SK-N-SH (cell line): Measurements from ENCODE around the gene DENND1A. TPM values are rescaled to one million over a fixed set of nuclear protein-coding genes. Genes with fewer than 3 reads are reported as not detected.

Source experiments
- CTCF ChIA-PET: fragments of 300-600, 350-600 bp; formaldehyde crosslinking; extraction: SDS; loops from one replicate; lab custom pipeline; 2021; lab: Yijun Ruan, JAX
- POLR2A ChIA-PET: fragments of 350-600 bp; sonication (Branson Sonifier 250); formaldehyde crosslinking; extraction: SDS; loops from one replicate; lab custom pipeline; 2020; ENCODE audit warnings: antibody characterized with exemption, inconsistent platforms; lab: Yijun Ruan, JAX
- DNase-seq: peaks from one replicate; pipeline ENCODE4 v3.0.0; 2012
- H2AFZ ChIP-seq: fragments of 200-600 bp; sonication (generic); 2 replicates; pipeline ENCODE4 v1.8.1; 2016; ENCODE audit warnings: antibody characterized with exemption, mild to moderate bottlenecking, low read depth
- H3F3A ChIP-seq: fragments of 200-600 bp; sonication (generic); replicated peaks from 2 replicates; pipeline ENCODE3; 2016; ENCODE audit warnings: antibody characterized with exemption, mild to moderate bottlenecking; ENCODE audit not compliant: insufficient read depth
- H3K27ac ChIP-seq, 2 experiments: fragments of 200-500 bp in 1 of 2; fragments of 200-600 bp in 1 of 2; sonication (Bioruptor generic) in 1 of 2; sonication (generic), shearing (Covaris generic) in 1 of 2; 2 replicates each; pipeline versions ENCODE4 v1.5.1 to v1.6.1; 2014 to 2016; ENCODE audit warnings: low read depth in 2 of 2, inconsistent platforms in 1 of 2, low read length in 1 of 2, mild to moderate bottlenecking in 1 of 2, mixed read lengths in 1 of 2
- H3K27me3 ChIP-seq: fragments of 200-600 bp; sonication (generic), shearing (Covaris generic); 2 replicates; pipeline ENCODE4 v1.6.1; 2016; ENCODE audit warnings: mixed run types; ENCODE audit not compliant: insufficient read depth
- H3K36me3 ChIP-seq, 2 experiments: fragments of 200-500 bp in 1 of 2; fragments of 200-600 bp in 1 of 2; sonication (Bioruptor generic) in 1 of 2; sonication (generic) in 1 of 2; replicated peaks in 1 of 2; 2 replicates each; pipeline versions ENCODE3 to v1.5.1; 2014 to 2016; ENCODE audit warnings: low read length in 1 of 2, mild to moderate bottlenecking in 1 of 2; ENCODE audit not compliant: insufficient read depth in 2 of 2, control insufficient read depth in 1 of 2
- H3K4me1 ChIP-seq, 2 experiments: fragments of 200-500 bp in 1 of 2; fragments of 200-600 bp in 1 of 2; sonication (Bioruptor generic) in 1 of 2; sonication (generic), shearing (Covaris generic) in 1 of 2; 2 replicates each; pipeline versions ENCODE4 v1.5.1 to v1.6.1; 2014 to 2016; ENCODE audit warnings: low read depth in 1 of 2, low read length in 1 of 2, mixed run types in 1 of 2; ENCODE audit not compliant: insufficient read depth in 2 of 2, control insufficient read depth in 1 of 2
- H3K4me2 ChIP-seq: fragments of 200-600 bp; sonication (generic), shearing (Covaris generic); 2 replicates; pipeline ENCODE4 v1.6.1; 2017; ENCODE audit warnings: mixed run types
- H3K4me3 ChIP-seq, 2 experiments: fragments of 200-500 bp in 1 of 2; fragments of 200-600 bp in 1 of 2; sonication (Bioruptor generic) in 1 of 2; sonication (generic), shearing (Covaris generic) in 1 of 2; 2 replicates each; pipeline versions ENCODE4 v1.5.1 to v1.8.1; 2014 to 2016; ENCODE audit warnings: low read depth in 2 of 2, inconsistent platforms in 1 of 2, low read length in 1 of 2, mild to moderate bottlenecking in 1 of 2, mixed read lengths in 1 of 2, moderate library complexity in 1 of 2
- H3K79me2 ChIP-seq: fragments of 200-600 bp; sonication (generic); 2 replicates; pipeline ENCODE4 v1.8.1; 2017; ENCODE audit warnings: mild to moderate bottlenecking; ENCODE audit not compliant: insufficient read depth
- H3K9ac ChIP-seq: fragments of 200-600 bp; sonication (generic); 2 replicates; pipeline ENCODE4 v1.6.1; 2017; ENCODE audit warnings: mixed run types
- H3K9me2 ChIP-seq: fragments of 200-600 bp; sonication (generic); 2 replicates; pipeline ENCODE4 v1.6.1; 2017; ENCODE audit warnings: mixed run types
- H3K9me3 ChIP-seq: fragments of 200-600 bp; sonication (generic); 2 replicates; pipeline ENCODE4 v1.6.1; 2017; ENCODE audit warnings: mixed run types, mild to moderate bottlenecking, moderate library complexity
- H4K20me1 ChIP-seq: fragments of 200-600 bp; sonication (generic); 2 replicates; pipeline ENCODE4 v1.6.1; 2017; ENCODE audit warnings: mild to moderate bottlenecking, mixed run types; ENCODE audit not compliant: insufficient read depth
- CHD2 ChIP-seq: fragments of 150-350 bp; IDR thresholded peaks from 2 replicates; pipeline ENCODE4 v1.6.1; 2018; ENCODE audit warnings: low read length; ENCODE audit not compliant: partially characterized antibody
- FOXJ3 ChIP-seq: sonication (generic); formaldehyde crosslinking; IDR thresholded peaks from 2 replicates; pipeline ENCODE4 v1.5.1; 2020; ENCODE audit warnings: mild to moderate bottlenecking, missing genetic modification reagents
- GABPA ChIP-seq: IDR thresholded peaks from 2 replicates; pipeline ENCODE4 v1.4.0; 2012; ENCODE audit warnings: low read depth, mild to moderate bottlenecking
- GATA2 ChIP-seq: sonication (generic); formaldehyde crosslinking; IDR thresholded peaks from 2 replicates; pipeline ENCODE4 v1.5.0; 2020; ENCODE audit warnings: mild to moderate bottlenecking, missing genetic modification reagents
- JUND ChIP-seq: IDR thresholded peaks from 2 replicates; pipeline ENCODE4 v1.4.0; 2012
- MXI1 ChIP-seq: IDR thresholded peaks from 2 replicates; pipeline ENCODE4 v1.6.1; 2012; ENCODE audit warnings: mild to moderate bottlenecking, low read depth, low read length, improper control_type of control experiment
- NRF1 ChIP-seq: IDR thresholded peaks from 2 replicates; pipeline ENCODE4 v1.6.1; 2012; ENCODE audit warnings: low read depth, mild to moderate bottlenecking, low read length
- PBX3 ChIP-seq: IDR thresholded peaks from 2 replicates; pipeline ENCODE4; 2012
- RFX5 ChIP-seq: IDR thresholded peaks from 2 replicates; pipeline ENCODE4 v1.6.1; 2012; ENCODE audit warnings: mild to moderate bottlenecking, improper control_type of control experiment, low read length
- RXRA ChIP-seq: IDR thresholded peaks from 2 replicates; pipeline ENCODE4 v1.4.0; 2012; ENCODE audit warnings: low read depth, mild to moderate bottlenecking, borderline replicate concordance
- TEAD4 ChIP-seq: IDR thresholded peaks from 2 replicates; pipeline ENCODE4 v1.4.0; 2012; ENCODE audit warnings: mild to moderate bottlenecking, borderline replicate concordance; ENCODE audit not compliant: insufficient read depth
- USF1 ChIP-seq: IDR thresholded peaks from 2 replicates; pipeline ENCODE4 v1.4.0; 2012; ENCODE audit warnings: low read depth, borderline replicate concordance
- ZBTB33 ChIP-seq: IDR thresholded peaks from 2 replicates; pipeline ENCODE4 v1.4.0; 2012; ENCODE audit warnings: low read depth, borderline replicate concordance
- WGBS: methylation state at CpG from one replicate; pipeline ENCODE4 v1.1.6; 2017; ENCODE audit warnings: low lambda C conversion rate; 5-methylcytosine and 5-hydroxymethylcytosine counted together
- polyA plus RNA-seq, 3 experiments: library from polyadenylated mRNA; depleted of rRNA; stranded (reverse); fragments of >200 nt; gene quantifications; 2 replicates each; pipeline ENCODE4 v1.2.3, GENCODE V29; 2012

DENND1A gene
- polyA plus RNA-seq, 1 of the 3 experiments (the other 2 are of a cell fraction), result 25.4 TPM

GRCh38 chr9:123338710-123339665 is 590.9 kb downstream of the DENND1A start (continued):
- TF ChIP-seq NRF1 (no peak), CHD2 (no peak)
- TF ChIP-seq, all 33 proteins: peak for 0

- WGBS, result 79% methylated on average over 3 of the region's 4 CpGs
- Histone ChIP-seq H3K9me3 (no peaks in the 10 kb centered on the region), H3K9me2 (no peaks in the 10 kb centered on the region), H3K27ac (no peak overlapping the region), H3K4me3 (no peak overlapping the region), H3K27me3 (no peaks in the 10 kb centered on the region), H3K79me2 (no peaks in the 10 kb centered on the region), H3K9ac (no peak overlapping the region), H3K4me1 (peaks cover 0 to 7% of the 10 kb centered on the region in 2 experiments; a peak in 2 of 4 replicates), H4K20me1 (no peaks in the 10 kb centered on the region), H3K36me3 (no peaks in the 10 kb centered on the region), H3K4me2 (no peak overlapping the region), H2AFZ (no peak overlapping the region), H3F3A (no peaks in the 10 kb centered on the region)
- TF ChIP-seq FOXJ3 (CRISPR knock-in tag) (no peak), ZBTB33 (no peak), JUND (no peak), TEAD4 (no peak), GABPA (no peak), GATA2 (CRISPR knock-in tag) (no peak), MXI1 (no peak), RXRA (no peak)
- CTCF ChIA-PET, result interaction anchor here (1.8 to 7.0 kb wide), 2 partner anchors 12 to 16 kb away, joined by 7 to 38 read pairs; no protein-coding TSS in a partner anchor
- DNase-seq, result no peak
- POLR2A ChIA-PET, result no interaction called here
Observed at GRCh38 chr9:123337971-123338370, 592.0 kb downstream of the DENND1A start.

GRCh38 chr9:123336959-123337358 is 593.0 kb downstream of the DENND1A start:
- H3K9ac ChIP-seq, result no peak overlapping the region
- no peak overlapping the region for H3K27ac ChIP-seq
- POLR2A ChIA-PET, result no interaction called here
- no peaks in the 10 kb centered on the region for H3K27me3 ChIP-seq
- H3K9me2 ChIP-seq, result no peaks in the 10 kb centered on the region
- no peak overlapping the region for H3K4me3 ChIP-seq
- no peak for TF ChIP-seq TEAD4
- TF ChIP-seq PBX3, result no peak
- TF ChIP-seq USF1, result no peak
- TF ChIP-seq RFX5, result no peak
- no peaks in the 10 kb centered on the region for H3K79me2 ChIP-seq
- DNase-seq, result no peak
- CTCF ChIA-PET, result interaction anchor here (1.6 to 7.0 kb wide), 3 partner anchors 13 to 48 kb away, joined by 6 to 38 read pairs (median 7); no protein-coding TSS in a partner anchor
- no peak overlapping the region for H2AFZ ChIP-seq
- no peaks in the 10 kb centered on the region for H3F3A ChIP-seq
- H3K36me3 ChIP-seq, result no peaks in the 10 kb centered on the region
- no peak overlapping the region for H3K4me2 ChIP-seq
- no peaks in the 10 kb centered on the region for H4K20me1 ChIP-seq
- H3K4me1 ChIP-seq, result peaks cover 0 to 8% of the 10 kb centered on the region in 2 experiments; a peak in 2 of 4 replicates
- H3K9me3 ChIP-seq, result no peaks in the 10 kb centered on the region
